GM19238 (cell line): ENCODE measurements around the gene EEF2K.

Experiments used
- DNase-seq: peaks from one replicate; pipeline ENCODE4 v3.0.0; 2011; ENCODE audit warnings: low spot score; ENCODE audit not compliant: insufficient read length

The EEF2K gene

DNA sequence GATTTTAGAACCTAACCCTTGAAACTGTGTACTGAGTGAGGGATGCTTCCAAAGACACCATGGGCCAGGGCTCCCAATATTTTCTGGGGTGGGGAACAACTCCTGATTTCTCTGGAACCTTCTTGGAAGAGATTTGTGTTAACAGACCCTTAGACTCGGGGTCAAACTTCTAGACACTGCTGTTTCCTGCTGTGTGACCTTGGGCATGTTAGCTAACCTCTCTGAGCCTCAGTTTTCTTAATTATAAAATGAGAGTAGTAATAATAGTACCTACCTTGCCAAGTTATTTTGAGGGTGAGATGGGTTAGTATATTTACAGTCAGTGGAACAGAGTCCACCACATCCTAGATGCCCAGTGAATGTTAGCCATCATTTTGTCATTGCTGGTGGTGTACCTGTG lies 109.9 kb downstream of the EEF2K start:
- DNase-seq: no peak

DNA sequence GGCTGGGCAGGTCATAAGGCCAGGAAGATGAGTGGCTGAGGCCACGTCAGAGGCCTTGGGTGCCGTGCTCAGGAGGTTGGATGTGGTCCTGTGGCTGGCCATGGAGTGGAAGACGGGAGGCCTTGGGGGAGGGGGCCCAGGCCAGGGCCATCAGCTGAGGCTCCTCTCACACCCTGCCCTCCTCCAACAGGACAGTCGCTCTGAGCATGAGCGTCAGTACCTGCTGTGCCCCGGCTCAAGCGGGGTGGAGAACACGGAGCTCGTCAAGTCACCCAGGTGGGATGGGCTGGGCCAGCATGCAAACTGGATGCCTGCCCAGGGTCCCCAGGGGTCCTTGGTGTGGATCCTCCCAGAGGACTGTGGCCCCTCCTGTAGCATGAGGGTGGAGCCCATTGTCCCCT lies 110.3 kb downstream of the EEF2K start:
- DNase-seq: no peak

DNA sequence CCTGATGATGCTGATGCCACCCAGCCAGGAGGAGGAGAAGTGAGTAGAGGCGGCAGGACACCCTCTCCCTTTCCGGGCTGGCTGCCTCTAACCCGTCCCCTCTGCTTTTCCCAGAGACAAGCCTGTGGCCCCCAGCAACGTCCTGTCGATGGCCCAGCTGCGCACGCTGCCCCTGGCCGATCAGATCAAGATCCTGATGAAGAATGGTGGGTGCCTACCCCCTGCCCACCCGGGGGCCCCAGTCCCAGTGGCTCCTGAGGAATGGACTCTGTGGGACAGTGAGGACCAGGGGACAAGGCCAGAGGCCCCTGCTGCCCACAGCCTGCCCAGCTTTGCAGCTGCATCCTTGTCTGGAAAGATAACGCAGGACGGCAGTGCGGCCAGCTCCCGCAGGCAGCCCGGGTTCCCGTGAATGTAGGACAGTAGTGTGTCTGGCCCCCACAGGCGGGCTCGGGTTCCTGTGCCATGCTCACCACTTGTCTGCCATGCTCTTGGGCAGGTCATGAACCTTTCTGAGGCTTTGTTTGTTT lies 111.0 kb downstream of the EEF2K start:
- no peak for DNase-seq

DNA sequence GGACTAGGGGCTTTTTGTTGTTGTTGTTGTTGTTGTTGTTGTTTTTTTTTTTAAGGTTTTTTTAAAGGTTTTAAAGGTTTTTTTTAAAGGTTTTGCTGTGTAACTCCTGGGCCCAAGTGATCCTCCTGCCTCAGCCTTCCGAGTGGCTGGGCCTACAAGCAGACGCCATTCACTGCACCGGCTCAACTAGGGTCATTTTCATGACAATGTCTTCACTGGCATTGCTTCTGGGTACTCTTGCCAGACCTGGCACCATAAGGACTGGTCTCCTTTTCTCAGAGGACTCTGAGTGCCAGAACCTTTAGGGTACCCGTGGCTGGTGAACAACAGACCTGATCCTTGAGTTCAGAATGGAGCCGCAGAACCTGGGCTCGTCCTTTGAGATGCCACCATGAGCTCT lies 111.5 kb downstream of the EEF2K start:
- no peak for DNase-seq

DNA sequence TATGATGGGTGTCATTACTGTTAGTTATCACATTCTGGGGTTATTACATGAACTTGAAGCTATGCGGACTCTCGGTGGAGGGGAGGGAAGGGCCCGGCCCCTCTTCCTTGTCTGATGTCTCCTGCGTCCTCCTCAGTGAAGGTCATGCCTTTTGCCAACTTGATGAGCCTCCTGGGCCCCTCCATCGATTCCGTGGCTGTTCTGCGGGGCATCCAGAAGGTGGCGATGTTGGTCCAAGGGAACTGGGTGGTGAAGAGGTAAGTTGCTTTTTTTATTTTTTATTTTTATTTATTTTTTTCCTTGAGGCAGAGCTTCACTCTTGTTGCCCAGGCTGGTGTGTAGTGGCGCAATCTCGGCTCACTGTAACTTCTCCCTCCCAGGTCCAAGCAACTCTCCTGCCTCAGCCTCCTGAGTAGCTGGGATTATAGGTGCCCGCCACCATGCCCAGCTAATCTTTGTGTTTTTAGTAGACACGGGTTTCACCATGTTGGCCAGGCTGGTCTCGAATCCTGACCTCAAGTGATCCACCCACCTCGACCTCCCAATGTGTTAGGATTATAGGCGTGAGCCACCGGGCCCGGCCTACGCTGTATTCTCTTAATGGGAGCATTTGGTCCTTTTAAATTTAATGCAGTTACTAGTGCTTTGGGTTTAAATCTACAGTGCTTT lies 112.7 kb downstream of the EEF2K start:
- DNase-seq: no peak

DNA sequence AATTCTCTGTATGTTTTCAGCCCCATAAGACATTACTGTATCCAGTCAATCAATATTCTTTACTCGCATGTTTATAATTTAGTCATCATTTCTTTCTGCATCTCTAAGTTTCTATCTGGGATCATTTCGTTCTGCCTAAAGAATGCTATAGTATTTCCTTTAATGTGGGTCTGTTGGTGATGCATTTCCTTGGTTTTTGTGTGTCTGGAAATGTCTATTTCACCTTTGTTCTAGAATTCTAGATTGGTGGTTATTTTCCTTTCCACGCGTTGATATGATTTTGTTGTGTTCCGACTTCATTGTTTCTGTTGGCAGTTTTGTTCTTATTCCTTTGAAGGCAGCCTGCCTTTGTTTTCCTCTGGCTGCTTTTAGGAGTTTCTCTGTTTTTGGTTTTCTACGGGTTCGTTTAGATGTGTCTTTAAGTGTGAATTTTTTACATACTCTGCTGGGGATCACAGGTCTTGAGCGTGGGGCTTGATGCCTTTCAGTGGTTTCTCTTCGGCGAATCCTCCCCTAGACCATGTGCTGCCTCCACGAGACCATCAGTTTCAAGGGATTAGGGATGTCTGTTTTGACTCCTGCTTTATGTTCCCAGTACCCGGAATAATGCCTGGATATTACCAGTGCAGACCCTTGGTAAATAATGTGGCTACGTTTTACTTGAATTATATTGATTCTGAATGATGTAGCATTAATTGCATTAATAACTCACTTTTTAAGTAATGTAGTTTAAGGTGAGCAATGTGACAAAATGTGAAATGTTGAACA lies 114.7 kb downstream of the EEF2K start:
- no peak for DNase-seq

DNA sequence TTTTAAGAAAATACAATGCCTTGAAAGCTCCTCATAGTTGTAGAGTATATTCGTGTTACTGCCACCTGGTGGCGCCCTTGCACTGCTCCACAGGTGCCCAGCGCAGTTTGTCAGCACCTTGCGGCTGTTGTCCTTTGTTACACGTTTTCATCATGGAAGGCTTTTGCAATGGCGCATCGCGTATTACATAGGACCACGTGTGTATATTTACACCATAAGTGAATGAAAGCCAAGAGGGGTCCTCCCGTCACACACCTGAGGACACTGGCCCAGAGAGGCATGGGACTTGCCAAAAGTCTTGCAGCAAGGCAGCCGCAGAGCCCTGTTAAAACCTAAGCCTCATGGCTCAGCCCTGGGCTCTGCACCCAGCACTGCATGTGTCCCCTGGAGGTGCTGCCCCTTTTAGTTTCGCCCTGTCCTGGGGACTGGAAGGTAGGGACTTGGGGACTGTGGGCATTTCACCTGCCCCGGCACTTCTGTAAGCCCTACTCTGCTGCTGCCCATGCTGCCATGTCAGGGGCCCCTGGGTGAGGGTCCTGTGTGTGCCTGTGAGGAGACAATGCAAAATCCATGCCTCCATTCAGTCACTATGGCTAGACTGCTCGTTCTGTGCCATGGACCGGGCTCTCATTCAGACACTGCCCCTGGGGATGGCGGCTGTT lies 115.4 kb downstream of the EEF2K start:
- peak; percentile 60 for DNase-seq

DNA sequence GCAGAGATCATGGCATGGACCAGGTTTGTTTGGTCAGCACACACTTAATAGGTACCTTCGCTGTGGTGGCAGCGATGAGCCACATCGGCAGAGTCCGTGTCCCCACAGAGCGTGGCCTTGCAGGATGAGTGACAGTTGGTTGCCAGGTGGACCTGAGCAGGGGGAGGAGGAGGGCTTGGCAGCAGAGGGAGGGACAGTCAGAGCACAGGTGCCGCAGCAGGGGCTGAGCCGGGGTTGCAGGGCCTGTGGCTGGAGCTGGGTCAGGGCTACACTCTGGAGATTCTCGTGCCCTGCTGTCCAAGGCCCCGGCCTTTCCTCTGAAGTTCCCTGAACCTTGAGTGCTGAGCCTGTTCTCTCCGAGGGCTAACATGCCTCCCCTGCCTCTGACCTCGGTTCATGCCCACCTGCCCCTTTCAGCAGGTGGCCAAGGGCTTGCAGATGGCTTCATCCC lies 116.0 kb downstream of the EEF2K start:
- DNase-seq: no peak

DNA sequence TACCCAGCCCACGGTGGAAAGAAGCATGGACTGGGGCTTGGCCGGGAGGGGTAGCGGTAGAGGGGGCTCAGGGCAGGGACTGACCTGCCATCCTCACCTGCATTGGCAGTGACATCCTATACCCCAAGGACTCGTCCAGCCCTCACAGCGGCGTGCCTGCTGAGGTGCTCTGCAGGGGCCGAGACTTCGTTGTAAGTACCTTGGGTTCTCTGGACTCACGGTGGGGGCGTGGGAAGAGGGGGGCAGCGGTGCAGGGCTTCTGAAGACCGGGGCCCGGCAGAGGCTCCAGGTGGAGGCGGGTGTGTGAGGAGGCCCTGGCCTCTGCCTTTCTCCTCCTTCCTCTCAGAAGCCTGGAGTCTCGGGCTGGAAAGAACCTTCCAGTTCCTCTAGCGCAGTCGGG lies 116.7 kb downstream of the EEF2K start:
- DNase-seq: no peak

DNA sequence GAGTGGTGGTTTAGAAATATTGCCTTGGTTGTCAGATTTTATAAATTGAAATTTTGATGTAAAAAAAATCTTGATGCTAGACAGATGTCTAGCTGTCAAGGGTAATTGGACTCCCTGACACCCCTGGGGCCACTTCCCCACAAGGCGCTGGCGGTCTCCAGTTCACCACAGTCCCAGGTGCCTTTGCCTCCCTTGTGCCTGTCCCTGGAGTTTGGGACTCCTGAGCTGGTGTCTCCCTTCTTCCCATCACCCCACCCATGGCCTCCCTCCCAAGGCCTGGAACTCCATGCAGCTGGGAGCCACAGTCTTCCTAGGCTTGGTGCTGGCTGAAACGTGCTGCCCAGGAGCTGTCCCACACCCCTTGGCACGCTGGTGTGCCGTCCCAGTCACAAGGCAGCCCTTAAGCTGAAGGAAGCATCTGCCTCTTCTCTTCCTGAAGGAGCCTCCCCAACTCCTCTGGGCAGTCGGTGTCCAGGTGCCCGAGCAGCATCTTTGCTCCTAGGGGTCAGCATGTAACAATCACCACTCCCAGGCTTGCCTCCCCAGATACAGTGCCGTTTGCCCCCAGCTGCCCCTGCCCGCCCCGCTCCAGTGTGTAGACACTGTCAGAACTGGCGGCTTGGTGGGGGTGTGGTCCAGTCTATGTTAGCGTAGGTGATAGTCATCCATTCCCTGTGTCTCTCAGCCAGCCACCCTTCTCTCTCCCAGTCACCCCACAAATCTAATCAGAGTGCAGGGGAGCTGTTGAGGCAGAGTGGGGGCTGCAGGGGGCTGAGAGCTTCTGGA lies 117.3 kb downstream of the EEF2K start:
- DNase-seq: no peak

DNA sequence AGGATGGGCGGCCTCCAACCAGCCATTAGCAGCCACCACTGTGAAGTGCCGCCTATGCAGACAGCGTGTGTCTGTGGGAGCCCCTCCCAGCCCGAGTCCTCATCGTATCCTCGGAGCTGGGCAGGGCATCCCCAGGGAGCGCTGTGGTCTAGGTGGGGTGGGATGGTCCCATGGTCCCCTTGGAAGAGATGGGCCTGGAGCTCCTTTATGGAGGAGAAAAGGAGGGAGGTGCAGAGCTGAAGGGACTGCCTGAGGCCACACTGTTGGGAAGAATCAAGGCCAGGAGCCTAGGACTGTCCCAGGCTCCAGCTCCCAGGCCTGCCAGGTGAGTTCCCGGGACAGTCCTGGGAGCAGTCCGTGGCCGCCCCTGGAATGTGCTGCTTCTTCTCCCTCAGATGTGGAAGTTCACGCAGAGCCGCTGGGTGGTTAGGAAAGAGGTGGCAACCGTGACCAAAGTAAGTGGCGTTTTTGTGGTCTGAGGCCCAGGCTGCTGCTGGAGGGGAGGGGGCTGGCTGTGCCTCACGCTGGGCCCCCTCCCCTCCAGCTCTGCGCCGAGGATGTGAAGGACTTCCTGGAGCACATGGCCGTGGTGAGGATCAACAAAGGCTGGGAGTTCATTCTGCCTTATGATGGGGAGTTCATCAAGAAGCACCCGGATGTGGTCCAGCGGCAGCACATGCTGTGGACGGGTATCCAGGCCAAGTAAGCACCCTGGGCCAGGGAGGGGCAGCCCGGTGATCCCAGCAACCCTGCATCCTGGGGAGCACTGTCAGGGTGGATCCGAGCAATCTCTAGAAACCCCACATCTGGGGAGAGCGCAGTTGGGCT lies 118.1 kb downstream of the EEF2K start:
- no peak for DNase-seq

DNA sequence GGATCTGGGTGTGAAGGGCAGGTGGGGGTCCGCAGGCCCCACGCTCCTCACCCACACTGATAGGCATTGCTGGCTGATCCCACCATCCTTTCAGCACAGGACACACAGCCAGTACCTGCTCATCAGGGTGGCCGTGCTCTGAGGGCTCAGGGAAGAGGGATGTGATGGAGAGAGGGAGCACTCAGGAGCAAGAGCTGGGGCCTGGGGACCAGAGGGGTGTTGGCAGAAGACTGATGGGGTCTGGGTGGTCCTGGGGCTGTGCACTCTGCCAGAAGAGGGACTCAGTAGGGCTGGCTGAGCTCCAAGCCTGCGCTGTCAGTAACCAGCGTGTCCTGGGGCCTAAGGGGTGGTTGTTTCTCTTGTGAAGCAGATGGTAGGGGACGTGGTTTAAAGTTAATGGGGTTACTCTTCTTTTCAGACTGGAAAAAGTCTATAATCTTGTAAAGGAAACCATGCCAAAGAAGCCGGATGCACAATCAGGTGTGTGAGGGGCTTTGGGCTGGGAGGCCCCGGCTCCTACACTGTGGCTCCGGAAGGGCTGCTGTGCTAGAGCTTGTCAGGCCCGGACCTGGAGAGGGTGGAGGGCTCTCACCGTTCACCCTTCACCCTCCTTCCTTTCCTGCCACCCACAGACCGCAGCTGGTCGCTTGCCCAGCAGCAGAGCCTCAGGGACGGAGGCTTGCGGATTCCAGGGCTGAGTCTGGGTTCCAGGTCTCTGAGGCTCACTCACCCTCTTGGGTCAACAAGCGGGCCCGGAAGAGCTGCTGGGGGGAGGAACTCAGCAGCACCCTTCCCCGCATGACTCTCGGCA lies 118.9 kb downstream of the EEF2K start:
- DNase-seq: no peak

DNA sequence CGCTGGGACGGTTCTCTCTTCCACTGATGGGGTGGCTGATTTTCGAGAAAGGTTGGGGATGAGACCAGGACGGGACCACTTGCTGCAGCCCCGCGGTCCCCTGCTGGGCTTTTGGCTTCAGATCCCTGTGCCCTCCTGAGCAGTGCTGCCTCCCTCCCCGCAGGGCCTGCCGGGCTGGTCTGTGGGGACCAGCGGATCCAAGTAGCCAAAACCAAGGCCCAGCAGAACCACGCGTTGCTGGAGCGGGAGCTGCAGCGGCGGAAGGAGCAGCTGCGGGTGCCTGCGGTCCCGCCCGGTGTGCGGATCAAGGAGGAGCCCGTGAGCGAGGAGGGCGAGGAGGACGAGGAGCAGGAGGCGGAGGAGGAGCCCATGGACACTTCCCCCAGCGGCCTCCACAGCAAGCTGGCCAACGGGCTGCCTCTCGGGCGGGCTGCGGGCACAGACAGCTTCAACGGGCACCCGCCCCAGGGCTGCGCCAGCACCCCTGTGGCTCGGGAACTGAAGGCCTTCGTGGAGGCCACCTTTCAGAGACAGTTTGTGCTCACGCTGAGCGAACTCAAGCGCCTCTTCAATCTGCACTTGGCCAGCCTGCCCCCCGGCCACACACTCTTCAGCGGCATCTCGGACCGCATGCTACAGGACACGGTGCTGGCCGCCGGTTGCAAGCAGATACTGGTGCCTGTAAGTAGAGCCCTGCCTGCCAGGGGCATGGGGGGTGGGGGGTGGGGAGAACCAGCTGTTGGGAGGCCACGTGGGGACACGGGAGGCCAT lies 119.7 kb downstream of the EEF2K start:
- DNase-seq: no peak

DNA sequence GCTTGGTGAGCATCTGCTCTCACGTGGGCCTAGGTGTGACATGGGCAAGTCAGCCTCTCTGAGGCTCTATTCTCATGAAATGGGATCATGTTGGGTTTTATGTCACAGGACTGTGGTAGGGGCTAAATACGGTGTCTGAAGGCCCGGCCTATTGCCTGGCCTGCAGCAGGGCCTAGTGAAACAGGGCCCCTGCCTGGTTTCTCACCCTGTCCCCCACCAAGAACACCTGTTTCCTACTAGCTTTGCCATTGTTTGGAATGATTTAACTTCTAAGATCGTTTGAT lies 120.2 kb downstream of the EEF2K start:
- no peak for DNase-seq

DNA sequence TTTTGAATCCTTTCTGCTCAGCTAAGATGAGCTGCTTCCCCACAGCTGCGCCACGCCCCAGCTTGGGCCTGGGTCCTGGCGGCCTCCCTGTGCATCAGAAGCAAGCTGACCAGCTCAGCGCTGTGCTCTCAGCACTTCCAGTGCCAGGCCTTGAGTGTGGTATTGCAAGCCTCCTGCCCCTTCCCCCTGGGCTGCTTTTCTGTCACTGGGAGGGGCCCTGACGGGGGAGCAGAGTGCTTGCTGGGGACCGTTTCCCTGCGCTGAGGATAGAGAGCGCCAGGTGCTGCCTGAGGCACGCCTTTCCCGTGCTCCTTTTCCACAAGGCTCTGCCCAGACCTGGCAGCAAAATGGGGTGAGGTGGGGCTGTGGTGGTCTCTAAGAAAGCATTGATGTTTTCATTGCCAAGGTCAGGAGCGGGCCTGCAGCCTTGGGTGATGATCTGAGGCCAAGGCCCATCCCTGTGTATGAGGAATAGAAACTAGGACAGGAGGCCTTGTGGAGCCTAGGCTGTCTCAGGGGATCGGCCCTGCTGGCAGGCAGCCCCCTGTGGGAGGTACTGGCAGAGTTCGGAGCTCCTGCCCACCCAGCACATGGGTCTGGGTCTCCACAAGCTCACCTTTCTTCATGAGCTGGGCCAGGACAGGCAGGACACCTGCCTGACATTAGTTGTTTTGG lies 120.8 kb downstream of the EEF2K start:
- DNase-seq: no peak

DNA sequence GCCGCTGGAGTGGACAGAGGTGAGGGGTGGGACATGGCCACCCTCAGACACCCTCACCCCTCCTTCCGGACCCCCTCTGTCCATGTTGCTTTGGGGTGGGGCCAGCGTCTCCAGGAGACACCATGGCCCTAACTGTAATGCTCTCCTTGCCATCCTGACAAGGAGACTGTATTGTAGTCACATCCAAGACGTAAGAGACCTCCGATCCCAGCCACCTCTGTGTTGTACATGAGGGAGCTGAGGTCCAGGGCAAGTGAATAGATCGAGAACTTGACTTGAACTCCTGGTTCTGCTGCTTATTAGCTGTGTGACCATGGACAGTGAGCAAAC lies 121.3 kb downstream of the EEF2K start:
- DNase-seq: no peak

DNA sequence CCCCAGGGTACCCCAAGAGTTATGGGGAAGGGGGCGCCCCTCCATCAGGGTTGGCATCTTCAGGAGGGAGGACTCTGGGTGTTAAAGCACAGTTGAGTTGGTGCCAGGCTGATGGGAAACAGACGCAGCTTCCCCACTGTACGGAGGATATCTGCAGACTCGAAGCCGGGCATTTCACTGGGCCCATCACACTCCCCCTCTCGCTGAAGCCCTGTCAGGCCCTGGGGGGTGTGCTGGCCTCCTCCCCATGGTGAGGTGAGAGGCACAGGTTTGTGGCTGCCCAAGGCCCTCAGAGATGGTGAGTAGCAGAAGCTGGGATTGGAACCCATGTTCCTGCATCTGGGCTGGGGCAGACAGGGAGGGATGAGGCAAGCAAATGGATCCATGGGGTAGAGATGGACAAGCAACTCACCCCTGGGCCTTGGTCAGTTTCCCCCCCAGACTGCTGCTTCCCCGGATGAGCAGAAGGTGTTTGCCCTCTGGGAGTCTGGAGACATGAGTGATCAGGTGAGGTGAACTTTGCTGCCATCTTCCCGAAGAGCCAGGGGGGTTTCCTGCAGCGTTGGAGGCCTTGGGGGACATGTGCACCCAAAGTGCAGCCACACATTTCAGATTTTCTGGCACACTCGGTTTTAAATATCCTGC lies 122.1 kb downstream of the EEF2K start:
- no peak for DNase-seq

DNA sequence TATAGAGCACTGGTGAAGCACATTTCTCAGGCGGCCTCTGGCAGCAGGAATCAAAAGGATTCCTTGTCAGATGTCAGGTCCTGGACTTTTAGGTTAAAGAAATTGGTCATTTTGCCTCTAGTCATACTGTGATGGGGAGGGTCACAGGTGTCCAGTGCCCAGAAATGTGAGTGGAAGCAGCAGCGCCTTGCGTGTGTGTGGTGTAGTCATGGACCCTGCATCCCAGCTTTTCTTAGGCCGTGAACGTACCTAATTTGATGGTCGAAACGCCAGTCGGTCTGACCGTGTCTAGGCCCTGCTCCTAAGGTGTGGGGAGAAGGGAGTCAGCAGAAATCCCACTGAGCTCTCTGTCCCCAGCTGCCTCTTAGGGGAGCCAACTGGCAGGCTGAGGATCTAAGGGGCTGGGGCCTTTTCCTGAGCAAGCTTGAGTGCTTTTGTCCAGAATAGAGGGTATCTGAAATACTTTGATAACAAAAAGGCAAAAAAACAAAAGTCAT lies 123.2 kb downstream of the EEF2K start:
- no peak for DNase-seq
